Astrocyte (in vitro differentiated cells and primary cell): ENCODE measurements around the gene MYO1E.

Source experiments
- EZH2 ChIP-seq: IDR thresholded peaks from 2 replicates; pipeline ENCODE4 v1.6.1; 2012; ENCODE audit warnings: mild to moderate bottlenecking, low read length, inconsistent platforms; ENCODE audit not compliant: insufficient read depth
- TF ChIP-seq, protein P1 (sequence below): IDR thresholded peaks from 2 replicates; pipeline ENCODE4 v1.5.1; 2011; ENCODE audit warnings: low read depth, mild to moderate bottlenecking, inconsistent platforms, low read length, moderate library complexity; ENCODE audit not compliant: insufficient read depth

DNA sequence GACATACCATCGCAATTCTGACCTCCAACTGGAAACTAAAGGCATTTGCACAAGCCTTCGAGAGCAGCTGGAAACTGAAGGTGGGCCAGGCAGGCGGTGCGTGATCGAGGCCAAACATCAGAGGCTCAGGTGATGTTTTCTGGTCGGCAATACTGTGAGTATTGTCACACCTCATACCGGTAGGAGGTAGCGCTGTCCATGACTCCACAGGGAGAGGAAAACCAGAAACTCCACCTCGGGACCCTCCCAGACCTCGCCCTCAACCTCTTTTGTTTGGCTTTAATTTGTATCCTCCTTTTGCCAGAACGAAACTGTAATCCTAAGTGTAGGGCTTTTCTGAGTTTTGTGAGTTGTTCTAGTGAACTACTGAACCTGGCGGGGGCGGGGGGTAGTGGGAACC lies 122.4 kb downstream of the MYO1E start:
- TF ChIP-seq, protein P1, sequence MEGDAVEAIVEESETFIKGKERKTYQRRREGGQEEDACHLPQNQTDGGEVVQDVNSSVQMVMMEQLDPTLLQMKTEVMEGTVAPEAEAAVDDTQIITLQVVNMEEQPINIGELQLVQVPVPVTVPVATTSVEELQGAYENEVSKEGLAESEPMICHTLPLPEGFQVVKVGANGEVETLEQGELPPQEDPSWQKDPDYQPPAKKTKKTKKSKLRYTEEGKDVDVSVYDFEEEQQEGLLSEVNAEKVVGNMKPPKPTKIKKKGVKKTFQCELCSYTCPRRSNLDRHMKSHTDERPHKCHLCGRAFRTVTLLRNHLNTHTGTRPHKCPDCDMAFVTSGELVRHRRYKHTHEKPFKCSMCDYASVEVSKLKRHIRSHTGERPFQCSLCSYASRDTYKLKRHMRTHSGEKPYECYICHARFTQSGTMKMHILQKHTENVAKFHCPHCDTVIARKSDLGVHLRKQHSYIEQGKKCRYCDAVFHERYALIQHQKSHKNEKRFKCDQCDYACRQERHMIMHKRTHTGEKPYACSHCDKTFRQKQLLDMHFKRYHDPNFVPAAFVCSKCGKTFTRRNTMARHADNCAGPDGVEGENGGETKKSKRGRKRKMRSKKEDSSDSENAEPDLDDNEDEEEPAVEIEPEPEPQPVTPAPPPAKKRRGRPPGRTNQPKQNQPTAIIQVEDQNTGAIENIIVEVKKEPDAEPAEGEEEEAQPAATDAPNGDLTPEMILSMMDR, result no peak
- no peak for TF ChIP-seq EZH2
